SU-DHL-6 (cell line): ENCODE measurements around the gene SMOC1.

ENCODE experiments used
- H2AFZ ChIP-seq: fragments of 200-600 bp; sonication (generic); 2 replicates; pipeline ENCODE4 v1.6.1; 2014; ENCODE audit warnings: low read depth, mild to moderate bottlenecking, moderate library complexity, mixed read lengths, antibody characterized with exemption, low read length; ENCODE audit not compliant: severe bottlenecking
- H3F3A ChIP-seq: fragments of 200-600 bp; shearing (Covaris generic); 2 replicates; pipeline ENCODE4 v1.6.0; 2016; ENCODE audit warnings: antibody characterized with exemption, mild to moderate bottlenecking; ENCODE audit not compliant: insufficient read depth
- H3K27ac ChIP-seq: fragments of 200-600 bp; sonication (generic); 2 replicates; pipeline ENCODE4 v1.5.1; 2016; ENCODE audit warnings: low read depth, mild to moderate bottlenecking, low read length, moderate library complexity, mixed read lengths
- H3K27me3 ChIP-seq: fragments of 200-600 bp; sonication (generic), shearing (Covaris generic); 2 replicates; pipeline ENCODE4 v1.6.0; 2014; ENCODE audit warnings: mild to moderate bottlenecking, low read length
- H3K36me3 ChIP-seq: fragments of 200-600 bp; sonication (generic); 2 replicates; pipeline ENCODE4 v1.6.1; 2014; ENCODE audit warnings: mild to moderate bottlenecking, low read length, mixed read lengths
- H3K4me2 ChIP-seq: fragments of 300-600, 200-600 bp; shearing (Covaris generic), sonication (generic); 2 replicates; pipeline ENCODE4 v1.6.0; 2014; ENCODE audit warnings: low read length, low read depth, mild to moderate bottlenecking; ENCODE audit not compliant: poor library complexity, severe bottlenecking
- H3K4me3 ChIP-seq: fragments of 200-600 bp; sonication (generic); 2 replicates; pipeline ENCODE4 v1.5.1; 2014; ENCODE audit warnings: antibody characterized with exemption, low read length, mild to moderate bottlenecking, mixed read lengths; ENCODE audit not compliant: insufficient read depth, poor library complexity, severe bottlenecking
- H3K79me2 ChIP-seq: fragments of 200-600 bp; sonication (generic); 2 replicates; pipeline ENCODE4 v1.6.1; 2014; ENCODE audit warnings: mild to moderate bottlenecking, low read length, moderate library complexity; ENCODE audit not compliant: insufficient read depth
- H3K9ac ChIP-seq: fragments of 200-600 bp; sonication (generic); 2 replicates; pipeline ENCODE4 v1.7.0; 2014; ENCODE audit warnings: mild to moderate bottlenecking, low read length
- H3K9me2 ChIP-seq: fragments of 200-600 bp; sonication (generic); replicated peaks from 2 replicates; pipeline ENCODE4 v1.6.1; 2014; ENCODE audit warnings: low read length; ENCODE audit not compliant: insufficient read depth
- H3K9me3 ChIP-seq: fragments of 200-600 bp; sonication (generic); 2 replicates; pipeline ENCODE4 v1.6.1; 2014; ENCODE audit warnings: low read length, mixed read lengths; ENCODE audit not compliant: insufficient read depth
- H4K20me1 ChIP-seq: fragments of 200-600 bp; sonication (generic); 2 replicates; pipeline ENCODE4 v1.6.1; 2014; ENCODE audit warnings: low read depth, mild to moderate bottlenecking, antibody characterized with exemption, low read length, moderate library complexity, mixed read lengths
- EZH2phosphoT487 ChIP-seq: fragments of 200-600 bp; sonication (generic), shearing (Covaris generic); conservative IDR thresholded peaks from 2 replicates; pipeline ENCODE4 v1.6.1; 2018; ENCODE audit warnings: mild to moderate bottlenecking, antibody characterized with exemption, low read length, moderate library complexity, mixed read lengths
- TF ChIP-seq, protein P1 (sequence below): fragments of 200-600 bp; sonication (generic); IDR thresholded peaks from one replicate; pipeline ENCODE4 v1.5.1; 2017; ENCODE audit warnings: antibody characterized with exemption, mild to moderate bottlenecking, low read length, moderate library complexity; ENCODE audit not compliant: insufficient read depth, poor library complexity, severe bottlenecking

Gene SMOC1

GRCh38 chr14:70014406-70015095, 135.3 kb downstream of the SMOC1 start:
- H3K36me3 ChIP-seq: no peaks in the 10 kb centered on the region
- no peaks in the 10 kb centered on the region for H3F3A ChIP-seq
- no peak overlapping the region for H3K4me2 ChIP-seq
- no peak overlapping the region for H3K27ac ChIP-seq
- H3K9me2 ChIP-seq: no peaks in the 10 kb centered on the region
- H3K27me3 ChIP-seq: no peaks in the 10 kb centered on the region
- no peaks in the 10 kb centered on the region for H4K20me1 ChIP-seq
- no peak overlapping the region for H3K9ac ChIP-seq
- H2AFZ ChIP-seq: no peak overlapping the region
- TF ChIP-seq, protein P1, sequence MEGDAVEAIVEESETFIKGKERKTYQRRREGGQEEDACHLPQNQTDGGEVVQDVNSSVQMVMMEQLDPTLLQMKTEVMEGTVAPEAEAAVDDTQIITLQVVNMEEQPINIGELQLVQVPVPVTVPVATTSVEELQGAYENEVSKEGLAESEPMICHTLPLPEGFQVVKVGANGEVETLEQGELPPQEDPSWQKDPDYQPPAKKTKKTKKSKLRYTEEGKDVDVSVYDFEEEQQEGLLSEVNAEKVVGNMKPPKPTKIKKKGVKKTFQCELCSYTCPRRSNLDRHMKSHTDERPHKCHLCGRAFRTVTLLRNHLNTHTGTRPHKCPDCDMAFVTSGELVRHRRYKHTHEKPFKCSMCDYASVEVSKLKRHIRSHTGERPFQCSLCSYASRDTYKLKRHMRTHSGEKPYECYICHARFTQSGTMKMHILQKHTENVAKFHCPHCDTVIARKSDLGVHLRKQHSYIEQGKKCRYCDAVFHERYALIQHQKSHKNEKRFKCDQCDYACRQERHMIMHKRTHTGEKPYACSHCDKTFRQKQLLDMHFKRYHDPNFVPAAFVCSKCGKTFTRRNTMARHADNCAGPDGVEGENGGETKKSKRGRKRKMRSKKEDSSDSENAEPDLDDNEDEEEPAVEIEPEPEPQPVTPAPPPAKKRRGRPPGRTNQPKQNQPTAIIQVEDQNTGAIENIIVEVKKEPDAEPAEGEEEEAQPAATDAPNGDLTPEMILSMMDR: no peak
- no peak for TF ChIP-seq EZH2phosphoT487
- H3K9me3 ChIP-seq: no peaks in the 10 kb centered on the region
- no peak overlapping the region for H3K4me3 ChIP-seq
- H3K79me2 ChIP-seq: no peaks in the 10 kb centered on the region

- TF ChIP-seq EZH2phosphoT487: no peak
- TF ChIP-seq, protein P1: no peak
- no peak overlapping the region for H2AFZ ChIP-seq
- no peak overlapping the region for H3K4me2 ChIP-seq
- no peak overlapping the region for H3K4me3 ChIP-seq
- no peaks in the 10 kb centered on the region for H3K79me2 ChIP-seq
- no peaks in the 10 kb centered on the region for H3K9me2 ChIP-seq
- no peaks in the 10 kb centered on the region for H3K36me3 ChIP-seq
- no peaks in the 10 kb centered on the region for H4K20me1 ChIP-seq
- H3K9ac ChIP-seq: no peak overlapping the region
- no peak overlapping the region for H3K27ac ChIP-seq
- H3F3A ChIP-seq: no peaks in the 10 kb centered on the region
- no peaks in the 10 kb centered on the region for H3K27me3 ChIP-seq
- no peaks in the 10 kb centered on the region for H3K9me3 ChIP-seq
Observed at GRCh38 chr14:70018230-70018629, 139.0 kb downstream of the SMOC1 start.

DNA sequence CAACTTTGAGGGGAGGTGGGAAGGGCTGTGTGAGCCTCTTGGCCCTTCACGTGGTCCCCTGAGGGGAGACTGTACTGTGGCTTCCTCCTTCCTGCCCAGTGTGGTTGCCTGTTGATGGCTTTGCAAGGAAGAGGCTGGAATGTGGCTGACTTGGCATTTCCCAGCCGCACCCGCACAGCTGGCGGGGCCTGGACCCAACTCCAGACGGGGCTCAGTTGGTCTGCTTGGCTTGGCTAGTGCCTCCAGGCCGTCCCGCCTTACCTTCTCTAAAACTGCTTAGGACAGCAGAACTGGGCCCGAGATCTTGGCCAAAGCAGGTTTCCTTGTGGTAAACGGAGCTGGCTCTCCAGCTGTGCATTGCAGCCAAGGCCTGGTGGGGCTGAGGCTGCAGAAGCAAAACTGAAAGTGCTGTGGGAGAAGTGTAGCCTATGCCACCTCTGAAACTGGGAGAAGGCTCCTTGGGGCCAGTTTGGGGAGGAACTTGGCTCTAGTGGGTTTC, 139.5 kb downstream of the SMOC1 start:
- no peak overlapping the region for H3K27ac ChIP-seq

More for the DNA sequence above, 139.5 kb downstream of the SMOC1 start:
- Histone ChIP-seq H3K9ac (no peak overlapping the region), H3K4me2 (no peak overlapping the region), H3K4me3 (no peak overlapping the region), H2AFZ (no peak overlapping the region), H3F3A (no peaks in the 10 kb centered on the region), H3K27me3 (no peaks in the 10 kb centered on the region), H4K20me1 (no peaks in the 10 kb centered on the region), H3K36me3 (no peaks in the 10 kb centered on the region), H3K79me2 (no peaks in the 10 kb centered on the region), H3K9me2 (no peaks in the 10 kb centered on the region), H3K9me3 (no peaks in the 10 kb centered on the region)
- TF ChIP-seq, protein P1: no peak
- no peak for TF ChIP-seq EZH2phosphoT487
